Measurements from ENCODE around the gene TMC5. TPM values are rescaled to one million over a fixed set of nuclear protein-coding genes. Genes with fewer than 3 reads are reported as not detected.

Gene TMC5
- total and polyA plus RNA-seq, 2 of the 13 experiments (the other 11 are each of a cell fraction or from before 2014, with no cell fraction given) = 0.09 to 0.41 TPM

- CTCF ChIA-PET (ENCODE audit: low intra/inter-chr PET ratio, low total read pairs) = no interaction called here
- FAIRE-seq (no peak), ATAC-seq (no peak), DNase-seq (ENCODE audit: low spot score) (no peak)
- in situ Hi-C loops (cut with HindIII; ENCODE audit: extremely low pct_ligation_motif_present, low pct_unique_long_range_greater_than_20kb) (no loop called here), intact Hi-C loops (cut with micrococcal nuclease; ENCODE audit: unreplicated experiment) (no loop called here)
- Histone ChIP-seq H3K27ac (ENCODE audit: extremely low read length, insufficient read depth, low read length) (no peak overlapping the region), H3K9ac (ENCODE audit: insufficient read depth, low read depth, low read length) (no peak overlapping the region), H3K79me2 (ENCODE audit: insufficient read depth, low read length) (no peaks in the 10 kb centered on the region), H3K4me1 (ENCODE audit: insufficient read depth, low read length) (no peaks in the 10 kb centered on the region), H3K4me3 (replicated peaks in 1 of 3; ENCODE audit: insufficient read depth in 1 of 3, low read depth in 2 of 3, low read length in 3 of 3) (no peak overlapping the region), H4K20me1 (ENCODE audit: insufficient read depth, low read length) (no peaks in the 10 kb centered on the region), H3K9me3 (ENCODE audit: low read length) (no peaks in the 10 kb centered on the region), H3K36me3 (replicated peaks in 1 of 2; ENCODE audit: control insufficient read depth in 1 of 2, insufficient read depth in 2 of 2, low read length in 2 of 2) (peaks cover 13 to 28% of the 10 kb centered on the region in 2 experiments), H3K27me3 (ENCODE audit: control insufficient read depth in 1 of 2, insufficient read depth in 2 of 2, low read length in 2 of 2) (no peaks in the 10 kb centered on the region), H2AFZ (ENCODE audit: low read length) (no peak overlapping the region), H3K4me2 (ENCODE audit: low read depth, low read length) (no peak overlapping the region)
- TF ChIP-seq, protein P1, sequence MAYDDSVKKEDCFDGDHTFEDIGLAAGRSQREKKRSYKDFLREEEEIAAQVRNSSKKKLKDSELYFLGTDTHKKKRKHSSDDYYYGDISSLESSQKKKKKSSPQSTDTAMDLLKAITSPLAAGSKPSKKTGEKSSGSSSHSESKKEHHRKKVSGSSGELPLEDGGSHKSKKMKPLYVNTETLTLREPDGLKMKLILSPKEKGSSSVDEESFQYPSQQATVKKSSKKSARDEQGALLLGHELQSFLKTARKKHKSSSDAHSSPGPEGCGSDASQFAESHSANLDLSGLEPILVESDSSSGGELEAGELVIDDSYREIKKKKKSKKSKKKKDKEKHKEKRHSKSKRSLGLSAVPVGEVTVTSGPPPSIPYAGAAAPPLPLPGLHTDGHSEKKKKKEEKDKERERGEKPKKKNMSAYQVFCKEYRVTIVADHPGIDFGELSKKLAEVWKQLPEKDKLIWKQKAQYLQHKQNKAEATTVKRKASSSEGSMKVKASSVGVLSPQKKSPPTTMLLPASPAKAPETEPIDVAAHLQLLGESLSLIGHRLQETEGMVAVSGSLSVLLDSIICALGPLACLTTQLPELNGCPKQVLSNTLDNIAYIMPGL (CRISPR knock-in tag; IDR thresholded peaks at IDR 0.05; ENCODE audit: borderline replicate concordance in 1 of 2, low read depth in 1 of 2) = no peak
- TF ChIP-seq KAT8 (CRISPR knock-in tag; IDR thresholded peaks at IDR 0.05) = no peak
- TF ChIP-seq SATB2 (CRISPR knock-in tag; IDR thresholded peaks at IDR 0.05) = no peak
- no peak for TF ChIP-seq ZSCAN9 (CRISPR knock-in tag; IDR thresholded peaks at IDR 0.05; ENCODE audit: borderline replicate concordance)
- no peak for TF ChIP-seq ZNF773 (CRISPR knock-in tag; IDR thresholded peaks at IDR 0.05; ENCODE audit: borderline replicate concordance)
- TF ChIP-seq ZSCAN21 (CRISPR knock-in tag; IDR thresholded peaks at IDR 0.05; ENCODE audit: borderline replicate concordance) = no peak
- no peak for TF ChIP-seq ZNF274 (CRISPR knock-in tag; IDR thresholded peaks at IDR 0.05)
- TF ChIP-seq ZNF24 (IDR thresholded peaks at IDR 0.05) = no peak
- no peak for TF ChIP-seq ATF4 (CRISPR knock-in tag; IDR thresholded peaks at IDR 0.05)
- TF ChIP-seq, protein P2, sequence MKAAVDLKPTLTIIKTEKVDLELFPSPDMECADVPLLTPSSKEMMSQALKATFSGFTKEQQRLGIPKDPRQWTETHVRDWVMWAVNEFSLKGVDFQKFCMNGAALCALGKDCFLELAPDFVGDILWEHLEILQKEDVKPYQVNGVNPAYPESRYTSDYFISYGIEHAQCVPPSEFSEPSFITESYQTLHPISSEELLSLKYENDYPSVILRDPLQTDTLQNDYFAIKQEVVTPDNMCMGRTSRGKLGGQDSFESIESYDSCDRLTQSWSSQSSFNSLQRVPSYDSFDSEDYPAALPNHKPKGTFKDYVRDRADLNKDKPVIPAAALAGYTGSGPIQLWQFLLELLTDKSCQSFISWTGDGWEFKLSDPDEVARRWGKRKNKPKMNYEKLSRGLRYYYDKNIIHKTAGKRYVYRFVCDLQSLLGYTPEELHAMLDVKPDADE (CRISPR knock-in tag; IDR thresholded peaks at IDR 0.05) = no peak
- TF ChIP-seq IRX3 (CRISPR knock-in tag; IDR thresholded peaks at IDR 0.05; ENCODE audit: borderline replicate concordance, low read depth) = no peak
- no peak for TF ChIP-seq NFIC (IDR thresholded peaks at IDR 0.05; ENCODE audit: low read length)
- TF ChIP-seq ELF3 (CRISPR knock-in tag; IDR thresholded peaks at IDR 0.05) = no peak
- WGBS (ENCODE audit: low lambda C conversion rate) = 96% methylated on average over 3 of the region's 3 CpGs
- BruUV-seq (replicated peaks) = no TSS peak
- POLR2A ChIA-PET = no interaction called here
These were observed 81.8 kb downstream of the TMC5 start for GRCh38 chr16:19499481-19499880.
